GM21576 (cell line): Measurements from ENCODE around the gene PCNX3.

ENCODE experiments used
- ATAC-seq: cut with Tn5 transposase; IDR thresholded peaks from one replicate; pipeline ENCODE4 v1.9.1; 2021; ENCODE audit warnings: mild to moderate bottlenecking, moderate library complexity; ENCODE audit not compliant: unreplicated experiment

Gene PCNX3

GRCh38 chr11:65615229-65615949 is at the start of gene PCNX3:
Gene PCNX3 (plus strand): TSS chr11:65615776. CDS start chr11:65616312, 536 bp downstream.
- ATAC-seq, result peak; percentile 69

GRCh38 chr11:65569164-65569972 is 46.2 kb upstream of the PCNX3 start:
- no peak for ATAC-seq

DNA sequence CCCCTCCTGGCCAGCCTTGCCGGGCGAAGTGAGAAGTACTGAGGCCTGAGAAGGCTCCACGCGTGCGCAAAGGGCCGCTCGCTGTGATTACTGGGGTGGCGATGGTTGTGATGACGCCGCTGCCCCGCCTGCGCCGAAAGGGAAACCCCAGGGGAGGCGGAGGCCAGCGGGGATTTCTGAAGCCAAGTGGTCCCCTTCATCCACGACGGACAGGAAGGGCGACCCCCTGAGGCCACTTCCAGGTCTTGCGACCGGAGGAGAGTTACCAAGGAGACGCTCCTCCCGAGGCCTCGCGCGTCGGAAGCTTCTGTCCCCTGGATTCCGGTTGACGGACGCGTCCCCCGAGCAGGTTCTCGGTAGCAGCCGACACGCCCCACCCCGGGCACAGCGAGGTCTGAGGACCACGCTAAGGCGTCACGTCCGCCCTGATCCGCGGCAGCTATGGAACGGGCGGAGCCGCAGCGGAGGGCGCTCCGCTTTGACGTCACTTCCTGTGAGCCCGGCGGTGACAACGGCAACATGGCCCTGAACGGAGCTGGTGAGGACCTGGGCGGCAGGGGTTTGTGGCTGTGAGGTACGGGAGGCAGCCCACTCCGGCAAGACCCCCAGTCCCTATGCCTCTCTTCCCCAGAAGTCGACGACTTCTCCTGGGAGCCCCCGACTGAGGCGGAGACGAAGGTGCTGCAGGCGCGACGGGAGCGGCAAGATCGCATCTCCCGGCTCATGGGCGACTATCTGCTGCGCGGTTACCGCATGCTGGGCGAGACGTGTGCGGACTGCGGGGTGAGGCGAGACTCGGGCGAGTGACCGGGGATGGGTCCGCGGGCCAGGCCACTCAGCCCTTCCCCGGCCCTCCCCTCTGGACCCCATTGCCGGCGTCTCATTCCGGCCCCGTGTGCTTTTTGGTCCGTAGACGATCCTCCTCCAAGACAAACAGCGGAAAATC is 45.3 kb upstream of the PCNX3 start, which contains the start of gene ZNRD2:
ZNRD2 (plus strand) TSS at position 505 of the 946 bp plus-strand sequence; CDS start at position 520, 15 bp downstream.
- peak; percentile 53 for ATAC-seq

- ATAC-seq, result no peak
Observed at GRCh38 chr11:65571420-65571819, 44.2 kb upstream of the PCNX3 start.

DNA sequence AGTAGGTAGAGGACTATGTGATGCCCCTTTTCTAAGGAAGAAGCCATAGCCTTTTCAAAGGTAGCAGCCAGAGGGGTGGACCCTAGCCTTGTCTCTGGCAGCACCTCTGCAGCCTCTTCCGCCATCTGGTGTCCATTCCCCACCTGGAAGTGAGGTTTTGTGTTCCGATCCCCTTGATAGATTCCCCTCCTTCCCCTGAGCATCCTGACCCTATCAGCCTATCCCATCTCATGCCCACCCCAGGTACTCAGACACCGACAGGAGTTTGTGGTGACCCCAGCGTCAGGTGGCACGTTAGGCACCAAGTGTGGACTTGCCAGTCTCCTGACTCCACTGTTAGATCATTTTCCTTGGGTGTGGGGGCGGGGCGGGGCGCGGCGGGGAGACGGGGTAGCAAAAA is 43.6 kb upstream of the PCNX3 start:
- ATAC-seq, result no peak

GRCh38 chr11:65572356-65573051 is 43.1 kb upstream of the PCNX3 start, which contains the start of gene FAM89B:
Gene FAM89B (plus strand): TSS chr11:65572538. CDS start chr11:65572670, 132 bp downstream.
- no peak for ATAC-seq

- ATAC-seq, result no peak
Observed at GRCh38 chr11:65573391-65574079, 42.0 kb upstream of the PCNX3 start.

GRCh38 chr11:65574109-65574810 is 41.3 kb upstream of the PCNX3 start:
- peak; percentile 29 for ATAC-seq

- ATAC-seq, result no peak
Observed at GRCh38 chr11:65574811-65575567, 40.6 kb upstream of the PCNX3 start.

DNA sequence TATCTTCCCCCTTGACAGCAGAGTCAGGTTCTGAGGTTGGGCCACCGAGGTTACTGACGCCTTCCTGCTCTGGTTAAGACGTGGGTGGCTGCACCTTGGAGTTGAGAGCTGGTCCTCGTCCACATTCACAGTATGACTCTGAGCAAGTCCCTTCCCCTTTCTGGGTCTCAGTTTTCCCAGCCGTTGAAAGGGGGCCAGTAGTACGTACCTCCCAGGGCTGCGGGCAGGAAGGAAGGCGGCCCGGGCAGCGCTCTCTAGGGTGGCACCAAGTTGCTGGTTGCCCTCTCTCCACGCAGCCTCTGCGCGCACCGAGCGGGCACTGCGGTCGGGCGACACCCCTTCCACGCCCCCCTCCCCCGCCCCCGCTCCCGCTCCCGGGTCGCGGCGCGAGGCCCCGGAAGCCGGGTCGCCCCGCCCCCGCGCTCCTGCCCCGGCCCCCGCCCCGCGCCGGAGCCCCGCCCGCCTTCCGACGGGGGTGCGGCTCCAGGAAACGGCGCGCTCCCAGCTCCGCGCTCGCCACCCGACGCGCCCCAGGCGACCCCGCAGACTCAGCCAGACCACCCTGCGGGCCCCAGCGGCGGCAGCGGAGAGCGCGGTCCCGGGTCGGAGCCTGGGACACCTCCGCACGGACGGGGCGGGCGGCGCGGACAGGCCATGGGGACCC is 39.9 kb upstream of the PCNX3 start, which contains the start of gene EHBP1L1:
EHBP1L1 (plus strand) TSS at position 486 of the 664 bp plus-strand sequence. CDS start 250 bp downstream, outside the sequence.
- no peak for ATAC-seq

DNA sequence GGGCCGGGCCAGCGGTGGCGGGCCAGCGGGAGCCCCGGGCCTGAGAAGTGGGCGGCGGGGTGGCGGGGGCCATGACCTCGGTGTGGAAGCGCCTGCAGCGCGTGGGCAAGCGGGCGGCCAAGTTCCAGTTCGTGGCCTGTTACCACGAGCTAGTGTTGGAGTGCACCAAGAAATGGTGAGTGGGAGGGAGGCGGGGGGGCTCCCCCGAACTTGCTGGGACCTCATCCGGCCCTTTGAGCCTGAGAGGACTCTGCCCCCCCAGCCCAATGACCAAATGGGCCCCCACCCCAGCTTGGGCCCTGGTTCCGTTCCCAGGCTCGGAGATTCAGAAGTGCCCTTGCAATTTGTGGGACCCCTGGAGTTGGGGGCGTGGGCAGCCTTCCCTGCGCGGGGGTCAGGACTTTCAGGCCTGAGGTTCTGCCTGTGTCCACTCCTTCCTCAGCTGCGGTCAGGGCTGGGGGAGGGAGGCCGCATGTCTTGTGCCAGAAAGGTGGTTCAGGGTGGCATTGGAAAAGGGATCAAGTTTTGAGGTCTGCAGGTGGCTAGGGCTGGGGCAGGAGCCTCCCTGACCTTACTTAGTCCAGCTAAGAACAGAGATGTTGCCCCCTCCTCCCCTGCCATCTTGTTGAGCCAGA is 39.2 kb upstream of the PCNX3 start:
- no peak for ATAC-seq

DNA sequence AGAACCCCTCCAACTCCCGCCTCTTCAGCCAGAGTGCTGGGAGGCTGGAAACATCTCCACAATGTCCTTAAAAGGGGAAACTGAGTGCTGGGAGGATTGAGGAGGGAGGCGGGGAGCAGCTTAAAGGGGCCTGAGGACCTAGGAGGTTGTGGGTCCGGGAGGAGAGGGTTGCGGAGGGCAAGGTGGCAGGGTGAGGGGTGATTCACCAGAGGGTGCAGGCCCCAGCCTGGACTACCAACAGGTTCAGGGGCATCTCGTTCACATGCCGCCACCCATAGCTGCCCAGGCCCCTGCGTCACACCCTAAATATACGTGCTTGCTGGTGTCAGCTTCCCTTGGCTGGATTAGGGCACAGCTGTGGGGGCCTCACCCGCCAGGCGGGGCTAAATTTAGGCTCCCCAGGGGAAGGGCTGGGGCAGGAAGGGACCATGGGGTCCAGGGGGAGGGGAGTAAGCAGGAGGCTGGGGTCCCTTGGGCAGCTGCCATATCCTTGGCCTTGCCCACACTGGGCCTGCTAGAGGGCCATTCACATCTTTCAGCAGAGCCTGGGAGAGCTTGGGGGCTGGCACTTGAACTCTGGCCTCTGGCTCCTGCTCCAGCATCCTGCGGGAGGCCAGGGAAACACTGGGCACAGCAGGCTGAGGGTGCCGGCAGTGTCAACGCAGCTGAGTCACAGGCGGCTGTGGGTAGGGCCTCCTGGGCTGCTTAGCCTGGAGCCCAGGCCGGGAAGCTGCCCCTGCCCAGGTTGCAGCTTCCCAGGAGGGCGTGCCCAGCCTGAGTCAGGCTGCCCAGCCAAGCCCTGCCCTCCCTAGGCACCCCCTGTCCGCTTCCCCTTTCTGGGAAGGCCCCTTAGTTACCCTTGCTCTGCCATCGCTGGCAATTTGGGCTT is 38.5 kb upstream of the PCNX3 start:
- no peak for ATAC-seq

DNA sequence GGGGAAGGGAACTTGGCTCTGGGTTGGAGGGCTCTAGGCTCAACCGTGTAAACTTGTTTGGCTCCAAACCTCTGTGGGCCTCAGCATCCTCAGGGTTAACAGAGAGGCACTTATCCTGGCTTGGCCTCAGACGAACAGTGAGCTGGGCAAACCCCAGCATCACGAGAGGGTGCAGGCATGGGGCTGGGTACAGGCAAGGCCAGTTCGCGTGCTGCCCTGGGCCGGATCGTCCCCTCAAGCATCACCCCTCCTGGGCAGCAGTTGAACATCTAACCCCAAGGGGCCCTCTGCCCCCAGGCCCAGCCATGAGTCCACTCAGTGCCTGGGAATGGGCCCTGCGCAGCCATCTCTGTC is 37.8 kb upstream of the PCNX3 start:
- ATAC-seq, result no peak

GRCh38 chr11:65578134-65578533 is 37.4 kb upstream of the PCNX3 start:
- ATAC-seq, result no peak

DNA sequence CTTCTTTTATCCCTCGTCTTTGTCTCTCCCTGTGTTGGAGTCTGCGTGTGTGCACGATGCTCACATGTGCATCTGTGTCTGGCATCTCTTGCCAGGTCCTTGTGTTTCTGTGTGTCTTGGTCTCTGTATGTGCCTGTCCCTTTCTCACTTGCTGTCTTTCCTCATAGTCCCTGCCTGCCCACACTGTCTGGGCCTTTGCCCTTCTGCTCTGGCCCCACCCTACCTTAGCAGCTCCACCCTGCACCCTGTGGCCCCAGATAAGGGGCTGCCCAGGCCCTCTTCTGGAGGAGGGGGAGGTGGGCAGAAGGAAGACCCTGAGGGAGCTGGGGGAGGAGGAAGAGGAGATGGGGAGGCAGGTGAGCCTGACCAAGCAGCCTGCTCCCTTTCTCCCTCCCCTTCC is 36.9 kb upstream of the PCNX3 start:
- ATAC-seq, result no peak

DNA sequence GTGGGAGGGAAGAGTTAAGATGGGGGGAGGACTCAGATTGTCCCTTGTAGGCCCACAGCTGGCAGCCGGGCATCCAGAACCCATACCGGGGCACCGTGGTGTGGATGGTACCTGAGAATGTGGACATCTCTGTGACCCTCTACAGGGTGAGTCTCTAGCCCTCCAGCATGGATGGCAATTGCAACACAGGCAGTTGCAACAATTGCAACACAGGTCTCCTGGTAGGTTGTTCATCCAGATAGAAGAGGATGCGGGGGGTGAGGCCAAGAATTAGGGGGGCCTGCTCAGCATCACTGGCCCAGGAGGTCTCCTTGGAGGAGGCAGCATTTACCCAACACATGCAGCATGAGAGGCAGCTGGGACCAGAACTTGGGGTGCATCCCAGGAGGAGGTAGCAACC is 36.3 kb upstream of the PCNX3 start:
- ATAC-seq, result no peak
